GM10248 (cell line): ENCODE results near the gene FLII.

ENCODE experiments used
- CTCF ChIA-PET: fragments of 300-600 bp; sonication (Branson Sonifier 250); formaldehyde crosslinking; extraction: SDS; loops from one replicate; lab custom pipeline; 2021; ENCODE audit warnings: antibody characterized with exemption; lab: Yijun Ruan, JAX
- POLR2A ChIA-PET: fragments of 350-650 bp; sonication (Branson Sonifier 250); formaldehyde crosslinking; extraction: SDS; loops from one replicate; lab custom pipeline; 2020; ENCODE audit warnings: antibody characterized with exemption; lab: Yijun Ruan, JAX
- DNase-seq: peaks from one replicate; pipeline ENCODE4 v3.0.0; 2012; ENCODE audit errors: extremely low spot score
- TF ChIP-seq, protein P1 (sequence below): IDR thresholded peaks from 2 replicates; pipeline ENCODE4 v1.5.1; 2012; ENCODE audit warnings: mild to moderate bottlenecking, low read depth; ENCODE audit errors: extremely low read depth, missing control alignments, control extremely low read depth

Gene FLII

DNA sequence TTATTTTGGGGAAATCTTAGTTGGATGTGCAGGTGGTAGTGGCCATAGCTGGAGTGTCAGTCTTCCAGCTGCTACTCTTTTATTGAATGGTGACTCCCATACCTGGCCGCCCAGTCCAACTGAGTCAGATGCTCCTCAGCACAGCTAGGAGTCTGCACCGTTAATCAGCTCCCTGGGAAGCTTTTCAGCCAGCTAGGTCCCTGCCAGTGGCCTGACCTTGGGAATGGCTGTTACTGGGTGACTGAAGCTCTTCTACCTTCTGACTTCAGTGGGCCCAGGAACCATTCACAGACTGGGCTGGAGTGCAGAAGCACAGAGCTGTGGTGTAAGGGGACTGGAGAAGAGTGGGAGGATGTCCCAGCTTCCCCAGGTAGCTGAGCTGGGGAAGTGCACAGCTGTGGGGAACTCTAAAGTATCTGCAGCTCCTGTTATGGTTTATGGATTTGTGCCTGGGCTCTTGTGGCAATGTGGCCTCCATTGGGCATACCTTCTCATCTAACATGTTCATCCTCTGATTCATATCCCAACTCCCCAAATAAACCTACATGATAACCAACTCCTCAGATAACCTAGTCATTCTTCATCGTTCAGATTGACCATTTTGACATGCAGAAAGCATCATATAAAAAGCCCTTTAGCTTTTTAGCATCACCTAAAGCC, 60.9 kb downstream of the FLII start:
- ChIA-PET CTCF (interaction anchor here (1.1 to 5.0 kb wide), 8 partner anchors 8 to 57 kb away, joined by 3 to 27 read pairs (median 4); partner anchors contain the start of gene ALKBH5), POLR2A (no interaction called here)
- DNase-seq, result no peak
- TF ChIP-seq, protein P1, sequence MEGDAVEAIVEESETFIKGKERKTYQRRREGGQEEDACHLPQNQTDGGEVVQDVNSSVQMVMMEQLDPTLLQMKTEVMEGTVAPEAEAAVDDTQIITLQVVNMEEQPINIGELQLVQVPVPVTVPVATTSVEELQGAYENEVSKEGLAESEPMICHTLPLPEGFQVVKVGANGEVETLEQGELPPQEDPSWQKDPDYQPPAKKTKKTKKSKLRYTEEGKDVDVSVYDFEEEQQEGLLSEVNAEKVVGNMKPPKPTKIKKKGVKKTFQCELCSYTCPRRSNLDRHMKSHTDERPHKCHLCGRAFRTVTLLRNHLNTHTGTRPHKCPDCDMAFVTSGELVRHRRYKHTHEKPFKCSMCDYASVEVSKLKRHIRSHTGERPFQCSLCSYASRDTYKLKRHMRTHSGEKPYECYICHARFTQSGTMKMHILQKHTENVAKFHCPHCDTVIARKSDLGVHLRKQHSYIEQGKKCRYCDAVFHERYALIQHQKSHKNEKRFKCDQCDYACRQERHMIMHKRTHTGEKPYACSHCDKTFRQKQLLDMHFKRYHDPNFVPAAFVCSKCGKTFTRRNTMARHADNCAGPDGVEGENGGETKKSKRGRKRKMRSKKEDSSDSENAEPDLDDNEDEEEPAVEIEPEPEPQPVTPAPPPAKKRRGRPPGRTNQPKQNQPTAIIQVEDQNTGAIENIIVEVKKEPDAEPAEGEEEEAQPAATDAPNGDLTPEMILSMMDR, result no peak

DNA sequence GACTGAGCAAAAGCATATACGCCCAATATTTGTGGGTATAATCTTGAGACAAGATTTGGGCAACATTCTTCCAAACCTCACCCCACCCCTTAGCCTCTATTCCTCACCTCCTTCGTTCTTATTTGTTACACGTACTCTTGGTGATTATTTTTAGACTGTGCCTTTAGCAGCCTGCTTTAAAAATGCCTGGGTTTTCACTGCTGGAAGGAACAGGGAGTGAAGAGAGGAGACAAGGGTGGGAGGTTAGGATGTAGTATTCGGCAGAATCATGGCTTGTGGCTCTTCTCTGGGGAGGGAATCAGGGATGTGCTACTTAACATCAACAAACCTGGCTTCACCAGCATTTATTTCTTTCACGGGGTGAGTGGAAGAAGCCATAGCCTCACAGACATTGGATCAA, 63.3 kb downstream of the FLII start:
- ChIA-PET POLR2A (no interaction called here), CTCF (interaction anchor here (1.6 kb wide), 1 partner anchor 23 kb away, joined by 5 read pairs; no protein-coding TSS in a partner anchor)
- TF ChIP-seq, protein P1, result no peak
- DNase-seq, result no peak
